ENCODE data around the gene DDX47. TPM values are rescaled to one million over a fixed set of nuclear protein-coding genes. Genes with fewer than 3 reads are reported as not detected.

The DDX47 gene
- total and polyA plus RNA-seq, 7 donors: 22.8 to 56.9 (median 42.9) TPM

GRCh38 chr12:12823300-12823699 lies 10.2 kb downstream of the DDX47 start:
- intact Hi-C loops (cut with DNase I): no loop called here
- H3K27me3 ChIP-seq: no peaks in the 10 kb centered on the region
- H3K36me3 ChIP-seq: peaks cover 26 to 74% (median 65%) of the 10 kb centered on the region in 4 donors
- H3K27ac ChIP-seq: no peak overlapping the region
- H3K4me1 ChIP-seq: peaks cover 0 to 25% (median 17%) of the 10 kb centered on the region in 4 donors
- no peak for TF ChIP-seq CTCF (IDR thresholded peaks at IDR 0.05)
- TF ChIP-seq POLR2A (IDR thresholded peaks at IDR 0.05): no peak
- TF ChIP-seq EP300 (IDR thresholded peaks at IDR 0.05): no peak
- TF ChIP-seq POLR2AphosphoS5 (IDR thresholded peaks at IDR 0.05): no peak
- DNase-seq: no peak
- 54 to 81% methylated on average over 2 of the region's 2 CpGs for WGBS, 2 donors
- no peaks in the 10 kb centered on the region for H3K9me3 ChIP-seq
- no peak overlapping the region for H3K4me3 ChIP-seq

DNA sequence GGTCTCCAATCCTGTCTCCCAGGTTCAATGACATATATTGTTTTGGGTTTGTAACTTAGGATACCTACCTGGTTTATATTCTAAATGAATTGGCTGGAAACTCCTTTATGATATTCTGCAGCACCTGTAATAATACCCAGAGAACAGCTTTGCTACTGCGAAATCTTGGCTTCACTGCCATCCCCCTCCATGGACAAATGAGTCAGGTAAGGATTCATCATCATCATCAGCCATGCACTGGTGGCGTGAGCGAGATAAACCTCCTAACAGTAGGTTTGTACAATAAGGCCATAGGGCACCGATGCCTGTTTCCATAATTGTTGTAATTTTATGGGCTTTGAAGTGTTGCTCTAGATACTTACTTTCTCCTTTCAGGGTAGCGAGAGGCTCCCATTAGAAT lies 10.7 kb downstream of the DDX47 start:
- no peaks in the 10 kb centered on the region for H3K9me3 ChIP-seq
- TF ChIP-seq POLR2A (IDR thresholded peaks at IDR 0.05): no peak
- no peak for TF ChIP-seq CTCF (IDR thresholded peaks at IDR 0.05)
- no peak for TF ChIP-seq EP300 (IDR thresholded peaks at IDR 0.05)
- no peak for TF ChIP-seq POLR2AphosphoS5 (IDR thresholded peaks at IDR 0.05)
- H3K27ac ChIP-seq: no peak overlapping the region
- no peaks in the 10 kb centered on the region for H3K27me3 ChIP-seq
- peaks cover 26 to 79% (median 68%) of the 10 kb centered on the region in 4 donors for H3K36me3 ChIP-seq
- no peak for DNase-seq
- WGBS, 2 donors: 97 to 99% methylated on average over 5 of the region's 5 CpGs
- peaks cover 0 to 24% (median 17%) of the 10 kb centered on the region in 4 donors for H3K4me1 ChIP-seq
- H3K4me3 ChIP-seq: no peak overlapping the region
- intact Hi-C loops (cut with DNase I): no loop called here

- peaks cover 0 to 36% (median 14%) of the 10 kb centered on the region in 4 donors for H3K36me3 ChIP-seq
- intact Hi-C loops (cut with DNase I): no loop called here
- no peak overlapping the region for H3K4me3 ChIP-seq
- 78 to 83% methylated on average over 7 of the region's 7 CpGs for WGBS, 2 donors
- H3K27me3 ChIP-seq: no peaks in the 10 kb centered on the region
- TF ChIP-seq POLR2A (IDR thresholded peaks at IDR 0.05) (no peak), CTCF (IDR thresholded peaks at IDR 0.05) (no peak), POLR2AphosphoS5 (IDR thresholded peaks at IDR 0.05) (no peak), EP300 (IDR thresholded peaks at IDR 0.05) (no peak)
- no peak for DNase-seq
- H3K27ac ChIP-seq: no peak overlapping the region
- peaks cover 0 to 4% (median 0%) of the 10 kb centered on the region in 4 donors for H3K4me1 ChIP-seq
- no peaks in the 10 kb centered on the region for H3K9me3 ChIP-seq
These were observed 22.4 kb downstream of the DDX47 start for GRCh38 chr12:12835378-12836146.

DNA sequence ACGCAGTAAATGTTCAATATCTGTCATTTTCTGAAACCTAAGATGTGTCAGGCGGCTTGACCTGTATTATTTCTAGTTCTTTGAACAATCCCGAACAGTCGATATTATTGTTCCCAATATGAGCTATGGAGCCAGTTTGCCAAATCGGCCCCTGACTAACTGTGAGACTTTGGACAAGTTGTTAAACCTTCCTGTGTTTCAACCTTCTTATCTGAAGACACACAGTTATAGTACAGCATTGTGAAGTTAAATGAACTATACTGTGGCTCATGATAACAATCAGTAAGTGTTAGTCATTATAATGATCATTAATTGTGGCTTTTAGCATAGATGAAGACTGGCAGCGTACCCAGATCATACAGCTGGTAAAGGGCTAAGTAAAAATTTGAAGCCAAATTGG lies 23.4 kb downstream of the DDX47 start:
- Histone ChIP-seq H3K4me3 (no peak overlapping the region), H3K4me1 (peaks cover 0 to 4% (median 0%) of the 10 kb centered on the region in 4 donors), H3K27ac (no peak overlapping the region), H3K27me3 (no peaks in the 10 kb centered on the region), H3K9me3 (no peaks in the 10 kb centered on the region), H3K36me3 (peaks cover 0 to 27% (median 14%) of the 10 kb centered on the region in 4 donors)
- WGBS, 2 donors: 56 to 79% methylated on average over 6 of the region's 6 CpGs
- no peak for DNase-seq
- TF ChIP-seq CTCF (IDR thresholded peaks at IDR 0.05): no peak
- intact Hi-C loops (cut with DNase I): no loop called here
